ENCODE measurements around the gene CEP97. TPM values are rescaled to one million over a fixed set of nuclear protein-coding genes. Genes with fewer than 3 reads are reported as not detected.
A peak's percentile ranks its signal among the peaks of the same experiment; 100 is the strongest.

CEP97 gene
- total and polyA plus RNA-seq, 2 experiments from 2014 or later, result 4.1 to 9.0 TPM

DNA sequence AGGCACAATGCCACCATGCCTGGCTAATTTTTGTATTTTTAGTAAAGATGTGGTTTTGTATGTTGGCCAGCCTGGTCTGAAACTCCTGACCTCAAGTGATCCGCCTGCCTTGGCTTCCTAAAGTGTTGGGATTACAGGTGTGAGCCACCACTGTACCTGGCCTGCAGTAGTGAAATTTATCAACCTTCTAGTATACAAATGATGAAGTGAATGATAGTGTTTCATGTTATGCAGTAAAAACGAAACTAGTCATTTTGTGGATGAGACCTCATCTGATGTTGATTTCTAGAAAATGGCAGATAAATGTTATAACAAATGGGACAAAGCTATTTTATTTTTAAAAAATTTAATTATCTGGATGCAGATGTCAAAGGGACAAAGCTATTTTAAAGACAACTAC, 87.5 kb downstream of the CEP97 start:
- Histone ChIP-seq H3K36me3 (replicated peaks; ENCODE audit: insufficient read depth, low read depth) (no peaks in the 10 kb centered on the region), H3K4me1 (ENCODE audit: insufficient read depth) (peaks cover 22% of the 10 kb centered on the region), H3K27me3 (no peaks in the 10 kb centered on the region), H4K20me1 (ENCODE audit: insufficient read depth, poor library complexity, severe bottlenecking) (no peaks in the 10 kb centered on the region), H2AFZ (no peak overlapping the region), H3K79me2 (peaks cover 2% of the 10 kb centered on the region), H3K9me3 (ENCODE audit: low read depth) (no peaks in the 10 kb centered on the region), H3K27ac (no peak overlapping the region), H3K9me2 (replicated peaks; ENCODE audit: insufficient read depth) (no peaks in the 10 kb centered on the region), H3K4me2 (no peak overlapping the region), H3K4me3 (no peak overlapping the region)
- WGBS (ENCODE audit: low lambda C conversion rate, missing lambda C conversion rate), result 98% methylated on average over 2 of the region's 2 CpGs
- TF ChIP-seq EZH2 (IDR thresholded peaks at IDR 0.05; ENCODE audit: borderline replicate concordance) (no peak), EZH2phosphoT487 (IDR thresholded peaks at IDR 0.05; ENCODE audit: low read depth, severe bottlenecking, unreplicated experiment) (no peak)
- TF ChIP-seq, protein P1, sequence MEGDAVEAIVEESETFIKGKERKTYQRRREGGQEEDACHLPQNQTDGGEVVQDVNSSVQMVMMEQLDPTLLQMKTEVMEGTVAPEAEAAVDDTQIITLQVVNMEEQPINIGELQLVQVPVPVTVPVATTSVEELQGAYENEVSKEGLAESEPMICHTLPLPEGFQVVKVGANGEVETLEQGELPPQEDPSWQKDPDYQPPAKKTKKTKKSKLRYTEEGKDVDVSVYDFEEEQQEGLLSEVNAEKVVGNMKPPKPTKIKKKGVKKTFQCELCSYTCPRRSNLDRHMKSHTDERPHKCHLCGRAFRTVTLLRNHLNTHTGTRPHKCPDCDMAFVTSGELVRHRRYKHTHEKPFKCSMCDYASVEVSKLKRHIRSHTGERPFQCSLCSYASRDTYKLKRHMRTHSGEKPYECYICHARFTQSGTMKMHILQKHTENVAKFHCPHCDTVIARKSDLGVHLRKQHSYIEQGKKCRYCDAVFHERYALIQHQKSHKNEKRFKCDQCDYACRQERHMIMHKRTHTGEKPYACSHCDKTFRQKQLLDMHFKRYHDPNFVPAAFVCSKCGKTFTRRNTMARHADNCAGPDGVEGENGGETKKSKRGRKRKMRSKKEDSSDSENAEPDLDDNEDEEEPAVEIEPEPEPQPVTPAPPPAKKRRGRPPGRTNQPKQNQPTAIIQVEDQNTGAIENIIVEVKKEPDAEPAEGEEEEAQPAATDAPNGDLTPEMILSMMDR (IDR thresholded peaks at IDR 0.05; ENCODE audit: poor library complexity), result no peak
- DNase-seq (ENCODE audit: low spot score), result no peak

DNA sequence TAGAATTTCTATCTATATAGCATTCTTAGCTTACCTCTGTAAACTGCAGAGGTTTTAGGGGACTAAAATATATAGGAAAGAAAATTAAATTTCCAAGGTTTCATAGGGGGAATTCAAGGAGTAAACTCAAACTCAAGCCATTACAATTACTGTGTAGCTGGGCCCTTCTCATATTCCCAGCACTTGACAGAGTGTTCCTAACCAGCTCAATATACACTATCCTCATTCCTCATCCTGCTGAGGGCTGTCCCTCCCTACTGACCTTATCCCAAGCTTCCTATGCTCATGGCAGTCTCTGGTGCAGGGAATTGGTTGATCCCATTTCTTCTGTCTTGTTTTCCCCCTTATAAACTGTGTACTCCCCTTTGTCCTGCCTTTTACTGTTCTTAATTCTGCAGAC, 88.5 kb downstream of the CEP97 start:
- Histone ChIP-seq H2AFZ (no peak overlapping the region), H3K4me1 (ENCODE audit: insufficient read depth) (peaks cover 22% of the 10 kb centered on the region), H3K27me3 (no peaks in the 10 kb centered on the region), H4K20me1 (ENCODE audit: insufficient read depth, poor library complexity, severe bottlenecking) (no peaks in the 10 kb centered on the region), H3K4me3 (no peak overlapping the region), H3K27ac (no peak overlapping the region), H3K79me2 (peaks cover 4% of the 10 kb centered on the region), H3K9me2 (replicated peaks; ENCODE audit: insufficient read depth) (no peaks in the 10 kb centered on the region), H3K9me3 (ENCODE audit: low read depth) (no peaks in the 10 kb centered on the region), H3K4me2 (no peak overlapping the region), H3K36me3 (replicated peaks; ENCODE audit: insufficient read depth, low read depth) (no peaks in the 10 kb centered on the region)
- no peak for DNase-seq (ENCODE audit: low spot score)
- no peak for TF ChIP-seq EZH2 (IDR thresholded peaks at IDR 0.05; ENCODE audit: borderline replicate concordance)
- TF ChIP-seq, protein P1 (IDR thresholded peaks at IDR 0.05; ENCODE audit: poor library complexity), result no peak
- no peak for TF ChIP-seq EZH2phosphoT487 (IDR thresholded peaks at IDR 0.05; ENCODE audit: low read depth, severe bottlenecking, unreplicated experiment)

DNA sequence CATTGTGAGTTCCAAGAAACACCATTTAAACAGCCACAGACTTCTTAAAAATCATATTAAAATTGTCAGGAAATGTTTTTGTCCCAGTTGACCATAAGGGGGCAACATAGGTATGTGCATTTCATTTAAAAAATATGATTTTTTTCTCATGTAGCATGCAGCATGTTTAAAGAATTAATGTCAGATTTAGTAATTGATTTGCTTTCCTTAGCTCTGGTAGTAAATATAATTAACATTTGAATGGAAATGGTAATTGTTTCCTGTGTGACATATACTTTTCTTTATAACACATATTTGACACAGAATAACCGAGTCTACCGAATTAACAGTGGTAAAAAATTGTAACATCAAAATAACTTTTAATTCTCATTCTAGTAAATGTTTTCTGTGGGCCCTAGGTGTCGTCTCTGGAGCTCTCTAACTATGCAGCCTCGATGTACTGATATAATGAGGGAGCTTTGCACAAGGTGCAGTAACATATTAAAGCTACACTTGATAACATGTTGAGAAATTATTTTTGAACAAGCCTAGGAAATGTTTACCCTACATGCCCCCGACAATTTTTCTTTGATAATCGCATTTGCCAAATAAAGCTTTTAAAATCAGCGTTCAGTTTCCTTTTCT, 89.5 kb downstream of the CEP97 start:
- H3K79me2 ChIP-seq, result peaks cover 4% of the 10 kb centered on the region
- no peak overlapping the region for H2AFZ ChIP-seq
- peak overlapping the region; percentile 38 for H3K27ac ChIP-seq
- H3K4me1 ChIP-seq (ENCODE audit: insufficient read depth), result peaks cover 22% of the 10 kb centered on the region
- TF ChIP-seq EZH2phosphoT487 (IDR thresholded peaks at IDR 0.05; ENCODE audit: low read depth, severe bottlenecking, unreplicated experiment), result no peak
- TF ChIP-seq, protein P1 (IDR thresholded peaks at IDR 0.05; ENCODE audit: poor library complexity), result peak; percentile 64
- TF ChIP-seq EZH2 (IDR thresholded peaks at IDR 0.05; ENCODE audit: borderline replicate concordance), result no peak
- no peaks in the 10 kb centered on the region for H3K9me3 ChIP-seq (ENCODE audit: low read depth)
- H4K20me1 ChIP-seq (ENCODE audit: insufficient read depth, poor library complexity, severe bottlenecking), result no peaks in the 10 kb centered on the region
- H3K4me3 ChIP-seq, result no peak overlapping the region
- no peaks in the 10 kb centered on the region for H3K9me2 ChIP-seq (replicated peaks; ENCODE audit: insufficient read depth)
- no peaks in the 10 kb centered on the region for H3K36me3 ChIP-seq (replicated peaks; ENCODE audit: insufficient read depth, low read depth)
- WGBS (ENCODE audit: low lambda C conversion rate, missing lambda C conversion rate), result 54% methylated on average over 7 of the region's 7 CpGs
- peak; percentile 50 for DNase-seq (ENCODE audit: low spot score)
- no peaks in the 10 kb centered on the region for H3K27me3 ChIP-seq
- peak overlapping the region; percentile 45 for H3K4me2 ChIP-seq

Measured in hepatocyte (in vitro differentiated cells).